Neural cell (in vitro differentiated cells): Measurements from ENCODE around the gene PTPRK. TPM values are rescaled to one million over a fixed set of nuclear protein-coding genes. Genes with fewer than 3 reads are reported as not detected.

Source experiments
- H2AFZ ChIP-seq: fragments of 200-600, 300-800 bp; sonication (generic), shearing (Covaris generic); 2 replicates; pipeline ENCODE4 v1.6.0; 2014; ENCODE audit warnings: low read depth, mild to moderate bottlenecking, antibody characterized with exemption, low read length, moderate library complexity
- H3F3A ChIP-seq: fragments of 200-600 bp; shearing (Covaris generic); 2 replicates; pipeline ENCODE4 v1.6.1; 2016; ENCODE audit warnings: mild to moderate bottlenecking, moderate library complexity, mixed read lengths, antibody characterized with exemption, low read length; ENCODE audit not compliant: insufficient read depth, poor library complexity, severe bottlenecking
- H3K27ac ChIP-seq: fragments of 200-600, 300-800 bp; sonication (generic), shearing (Covaris generic); 2 replicates; pipeline ENCODE4 v1.5.1; 2014; ENCODE audit warnings: mild to moderate bottlenecking, low read length, moderate library complexity
- H3K27me3 ChIP-seq: fragments of 300-800, 200-600 bp; sonication (generic), shearing (Covaris generic); 2 replicates; pipeline ENCODE4 v1.6.0; 2014; ENCODE audit warnings: mild to moderate bottlenecking, low read depth, low read length, moderate library complexity; ENCODE audit not compliant: insufficient read depth
- H3K36me3 ChIP-seq: fragments of 300-800, 200-600 bp; sonication (generic), shearing (Covaris generic); 2 replicates; pipeline ENCODE4 v1.5.1; 2014; ENCODE audit warnings: mild to moderate bottlenecking, antibody characterized with exemption, low read length, moderate library complexity; ENCODE audit not compliant: insufficient read depth
- H3K4me2 ChIP-seq: fragments of 300-800, 200-600 bp; sonication (generic), shearing (Covaris generic); 2 replicates; pipeline ENCODE4 v1.6.0; 2014; ENCODE audit warnings: mild to moderate bottlenecking, low read length
- H3K4me3 ChIP-seq: fragments of 300-800, 200-600 bp; sonication (generic), shearing (Covaris generic); 2 replicates; pipeline ENCODE4 v1.5.1; 2014; ENCODE audit warnings: mild to moderate bottlenecking, low read length, moderate library complexity
- H3K79me2 ChIP-seq: fragments of 200-600 bp; shearing (Covaris generic); replicated peaks from 2 replicates; pipeline ENCODE4 v1.6.0; 2014; ENCODE audit warnings: mild to moderate bottlenecking, low read length, moderate library complexity; ENCODE audit not compliant: insufficient read depth
- H3K9ac ChIP-seq: fragments of 300-800, 200-600 bp; sonication (generic), shearing (Covaris generic); 2 replicates; pipeline ENCODE4 v1.6.1; 2016; ENCODE audit warnings: mild to moderate bottlenecking, low read length, mixed read lengths
- H3K9me2 ChIP-seq: fragments of 200-600 bp; shearing (Covaris generic); 2 replicates; pipeline ENCODE4 v1.6.1; 2016; ENCODE audit warnings: mild to moderate bottlenecking, low read length, mixed read lengths; ENCODE audit not compliant: insufficient read depth
- H3K9me3 ChIP-seq: fragments of 200-600, 300-800 bp; sonication (generic), shearing (Covaris generic); 2 replicates; pipeline ENCODE4 v1.6.1; 2016; ENCODE audit warnings: mild to moderate bottlenecking, mixed run types, low read length, moderate library complexity, mixed read lengths
- H4K20me1 ChIP-seq: fragments of 200-600 bp; shearing (Covaris generic); 2 replicates; pipeline ENCODE4 v1.6.1; 2016; ENCODE audit warnings: mild to moderate bottlenecking, mixed run types; ENCODE audit not compliant: insufficient read depth
- EP300 ChIP-seq: fragments of 450-650 bp; conservative IDR thresholded peaks from 2 replicates; pipeline ENCODE4 v1.6.1; 2014; ENCODE audit warnings: antibody characterized with exemption, mild to moderate bottlenecking, moderate library complexity; ENCODE audit not compliant: poor library complexity, severe bottlenecking
- EZH2 ChIP-seq: fragments of 200-600, 300-800 bp; shearing (Covaris generic), sonication (generic); IDR thresholded peaks from 2 replicates; pipeline ENCODE4 v1.6.1; 2014; ENCODE audit warnings: antibody characterized with exemption, low read length, borderline replicate concordance, mild to moderate bottlenecking; ENCODE audit not compliant: insufficient read depth, poor library complexity, severe bottlenecking
- MXI1 ChIP-seq: fragments of 450-650 bp; conservative IDR thresholded peaks from 2 replicates; pipeline ENCODE4 v1.6.1; 2014; ENCODE audit warnings: antibody characterized with exemption, mild to moderate bottlenecking; ENCODE audit not compliant: poor library complexity, severe bottlenecking
- POLR2AphosphoS5 ChIP-seq: IDR thresholded peaks from 2 replicates; pipeline ENCODE4 v1.6.1; 2012
- RAD21 ChIP-seq: fragments of 450-650 bp; conservative IDR thresholded peaks from 2 replicates; pipeline ENCODE4 v1.6.1; 2014; ENCODE audit warnings: antibody characterized with exemption, mild to moderate bottlenecking, moderate library complexity
- SMC3 ChIP-seq: fragments of 450-650 bp; conservative IDR thresholded peaks from 2 replicates; pipeline ENCODE4 v1.6.1; 2014; ENCODE audit warnings: antibody characterized with exemption, mild to moderate bottlenecking, moderate library complexity; ENCODE audit not compliant: poor library complexity
- TAF1 ChIP-seq: IDR thresholded peaks from 2 replicates; pipeline ENCODE4 v1.6.1; 2012; ENCODE audit warnings: low read depth
- polyA plus RNA-seq: library from polyadenylated mRNA; depleted of rRNA; stranded (reverse); fragments of >200 nt; gene quantifications from 2 replicates; pipeline ENCODE4 v1.2.3, GENCODE V29; 2014
- TF ChIP-seq, protein P1 (sequence below): IDR thresholded peaks from 2 replicates; pipeline ENCODE4 v1.6.1; 2012; ENCODE audit warnings: borderline replicate concordance
- TF ChIP-seq, protein P2 (sequence below): fragments of 450-650 bp; IDR thresholded peaks from 2 replicates; pipeline ENCODE4 v1.5.1; 2014; ENCODE audit warnings: antibody characterized with exemption, mild to moderate bottlenecking, moderate library complexity; ENCODE audit not compliant: poor library complexity, severe bottlenecking

Gene PTPRK
- polyA plus RNA-seq, 1 donor from 2014 or later, result 10.4 TPM

DNA sequence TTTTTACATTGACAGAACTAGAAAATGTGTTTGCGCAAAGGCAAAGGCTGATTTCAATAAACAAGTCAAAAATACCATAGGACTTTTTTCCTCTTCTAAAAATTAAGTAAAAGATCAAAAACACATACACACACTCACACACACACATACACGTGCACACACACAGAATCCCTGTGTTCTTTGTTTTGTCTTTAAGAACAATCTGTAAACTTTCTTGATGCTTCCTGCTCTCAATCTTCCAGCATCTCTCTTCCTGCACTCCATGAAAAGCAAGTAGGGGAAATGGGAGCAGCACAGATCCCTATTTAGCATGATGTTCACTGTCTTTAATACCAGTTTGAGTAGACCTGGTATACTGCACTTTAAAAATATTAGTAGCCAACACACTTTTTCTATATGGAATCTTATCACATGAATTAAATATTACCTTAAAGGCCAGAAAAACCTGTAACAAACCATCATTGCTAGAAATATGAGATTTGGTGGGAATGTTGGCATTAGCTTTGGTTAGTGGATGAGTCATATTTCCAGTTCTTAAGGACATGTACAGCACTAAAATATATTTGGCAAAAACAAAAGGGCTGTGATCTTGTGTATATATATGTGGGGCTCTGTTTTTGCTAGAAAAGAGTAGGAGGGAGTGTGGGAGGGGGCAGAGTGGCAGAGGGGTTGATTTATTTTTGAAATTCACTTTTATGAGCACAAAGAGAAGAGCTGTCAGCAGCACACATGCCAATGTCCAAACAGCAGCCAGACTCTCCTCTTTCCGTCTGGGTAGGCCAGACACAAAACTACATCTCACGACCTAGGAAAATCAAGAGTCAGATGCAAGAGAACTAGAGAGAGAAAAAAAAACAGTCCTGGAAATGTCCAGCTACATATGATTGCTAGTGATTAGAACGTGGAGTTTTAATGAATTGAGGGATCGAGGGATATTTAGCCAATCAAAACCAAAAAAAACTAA lies 4.6 kb downstream of the PTPRK start:
- Histone ChIP-seq H3K27ac (no peak overlapping the region), H3K9ac (no peak overlapping the region), H3K36me3 (no peaks in the 10 kb centered on the region), H2AFZ (no peak overlapping the region), H3F3A (no peaks in the 10 kb centered on the region), H3K4me3 (peak overlapping the region; percentile 9), H3K79me2 (peaks cover 56% of the 10 kb centered on the region), H3K9me2 (no peaks in the 10 kb centered on the region), H3K9me3 (no peaks in the 10 kb centered on the region), H4K20me1 (no peaks in the 10 kb centered on the region), H3K27me3 (peaks cover 20% of the 10 kb centered on the region), H3K4me2 (no peak overlapping the region)
- TF ChIP-seq, protein P1, sequence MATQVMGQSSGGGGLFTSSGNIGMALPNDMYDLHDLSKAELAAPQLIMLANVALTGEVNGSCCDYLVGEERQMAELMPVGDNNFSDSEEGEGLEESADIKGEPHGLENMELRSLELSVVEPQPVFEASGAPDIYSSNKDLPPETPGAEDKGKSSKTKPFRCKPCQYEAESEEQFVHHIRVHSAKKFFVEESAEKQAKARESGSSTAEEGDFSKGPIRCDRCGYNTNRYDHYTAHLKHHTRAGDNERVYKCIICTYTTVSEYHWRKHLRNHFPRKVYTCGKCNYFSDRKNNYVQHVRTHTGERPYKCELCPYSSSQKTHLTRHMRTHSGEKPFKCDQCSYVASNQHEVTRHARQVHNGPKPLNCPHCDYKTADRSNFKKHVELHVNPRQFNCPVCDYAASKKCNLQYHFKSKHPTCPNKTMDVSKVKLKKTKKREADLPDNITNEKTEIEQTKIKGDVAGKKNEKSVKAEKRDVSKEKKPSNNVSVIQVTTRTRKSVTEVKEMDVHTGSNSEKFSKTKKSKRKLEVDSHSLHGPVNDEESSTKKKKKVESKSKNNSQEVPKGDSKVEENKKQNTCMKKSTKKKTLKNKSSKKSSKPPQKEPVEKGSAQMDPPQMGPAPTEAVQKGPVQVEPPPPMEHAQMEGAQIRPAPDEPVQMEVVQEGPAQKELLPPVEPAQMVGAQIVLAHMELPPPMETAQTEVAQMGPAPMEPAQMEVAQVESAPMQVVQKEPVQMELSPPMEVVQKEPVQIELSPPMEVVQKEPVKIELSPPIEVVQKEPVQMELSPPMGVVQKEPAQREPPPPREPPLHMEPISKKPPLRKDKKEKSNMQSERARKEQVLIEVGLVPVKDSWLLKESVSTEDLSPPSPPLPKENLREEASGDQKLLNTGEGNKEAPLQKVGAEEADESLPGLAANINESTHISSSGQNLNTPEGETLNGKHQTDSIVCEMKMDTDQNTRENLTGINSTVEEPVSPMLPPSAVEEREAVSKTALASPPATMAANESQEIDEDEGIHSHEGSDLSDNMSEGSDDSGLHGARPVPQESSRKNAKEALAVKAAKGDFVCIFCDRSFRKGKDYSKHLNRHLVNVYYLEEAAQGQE, result no peak
- TF ChIP-seq EP300 (no peak), SMC3 (no peak), EZH2 (no peak), RAD21 (no peak), MXI1 (no peak), POLR2AphosphoS5 (no peak), TAF1 (no peak)
- TF ChIP-seq, protein P2, sequence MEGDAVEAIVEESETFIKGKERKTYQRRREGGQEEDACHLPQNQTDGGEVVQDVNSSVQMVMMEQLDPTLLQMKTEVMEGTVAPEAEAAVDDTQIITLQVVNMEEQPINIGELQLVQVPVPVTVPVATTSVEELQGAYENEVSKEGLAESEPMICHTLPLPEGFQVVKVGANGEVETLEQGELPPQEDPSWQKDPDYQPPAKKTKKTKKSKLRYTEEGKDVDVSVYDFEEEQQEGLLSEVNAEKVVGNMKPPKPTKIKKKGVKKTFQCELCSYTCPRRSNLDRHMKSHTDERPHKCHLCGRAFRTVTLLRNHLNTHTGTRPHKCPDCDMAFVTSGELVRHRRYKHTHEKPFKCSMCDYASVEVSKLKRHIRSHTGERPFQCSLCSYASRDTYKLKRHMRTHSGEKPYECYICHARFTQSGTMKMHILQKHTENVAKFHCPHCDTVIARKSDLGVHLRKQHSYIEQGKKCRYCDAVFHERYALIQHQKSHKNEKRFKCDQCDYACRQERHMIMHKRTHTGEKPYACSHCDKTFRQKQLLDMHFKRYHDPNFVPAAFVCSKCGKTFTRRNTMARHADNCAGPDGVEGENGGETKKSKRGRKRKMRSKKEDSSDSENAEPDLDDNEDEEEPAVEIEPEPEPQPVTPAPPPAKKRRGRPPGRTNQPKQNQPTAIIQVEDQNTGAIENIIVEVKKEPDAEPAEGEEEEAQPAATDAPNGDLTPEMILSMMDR, result no peak

DNA sequence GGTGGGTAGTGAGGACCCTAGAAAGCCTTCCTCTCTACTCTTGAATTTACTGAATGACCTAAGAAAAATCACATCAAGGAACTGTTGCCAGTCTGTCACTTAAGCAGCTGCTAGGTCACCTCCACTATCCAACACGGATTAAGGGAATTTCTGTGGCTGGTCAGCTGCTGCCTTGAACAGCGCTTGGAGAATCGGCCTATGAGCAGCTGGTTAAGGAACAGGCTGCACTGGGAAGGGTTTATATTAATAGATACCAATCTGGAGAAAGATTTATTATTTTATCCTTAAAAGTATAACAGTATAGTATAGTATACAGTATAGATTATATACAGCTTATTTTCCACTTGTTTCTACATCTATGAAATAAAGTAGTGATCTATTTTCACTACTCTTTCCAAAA lies 6.5 kb downstream of the PTPRK start:
- no peaks in the 10 kb centered on the region for H3K9me2 ChIP-seq
- H3K27me3 ChIP-seq, result peaks cover 9% of the 10 kb centered on the region
- no peaks in the 10 kb centered on the region for H3K9me3 ChIP-seq
- no peak overlapping the region for H3K9ac ChIP-seq
- no peak overlapping the region for H3K4me3 ChIP-seq
- H3K4me2 ChIP-seq, result no peak overlapping the region
- H3K79me2 ChIP-seq, result peaks cover 56% of the 10 kb centered on the region
- H4K20me1 ChIP-seq, result no peaks in the 10 kb centered on the region
- H2AFZ ChIP-seq, result no peak overlapping the region
- H3K36me3 ChIP-seq, result no peaks in the 10 kb centered on the region
- no peak overlapping the region for H3K27ac ChIP-seq
- no peaks in the 10 kb centered on the region for H3F3A ChIP-seq
- TF ChIP-seq, protein P2, result no peak
- no peak for TF ChIP-seq SMC3
- no peak for TF ChIP-seq TAF1
- no peak for TF ChIP-seq MXI1
- TF ChIP-seq, protein P1, result no peak
- TF ChIP-seq POLR2AphosphoS5, result no peak
- TF ChIP-seq EZH2, result no peak
- no peak for TF ChIP-seq EP300
- no peak for TF ChIP-seq RAD21
